AG09319 (cell line): ENCODE measurements around the gene TMEM198.

Source experiments
- DNase-seq: peaks from one replicate; pipeline ENCODE4 v3.0.0-alpha.2; 2010; ENCODE audit warnings: low read depth; ENCODE audit errors: extremely low read depth
- TF ChIP-seq, protein P1 (sequence below): IDR thresholded peaks from 2 replicates; pipeline ENCODE4 v1.5.1; 2011; ENCODE audit warnings: low read depth, mild to moderate bottlenecking, inconsistent platforms, low read length, moderate library complexity

Gene TMEM198

DNA sequence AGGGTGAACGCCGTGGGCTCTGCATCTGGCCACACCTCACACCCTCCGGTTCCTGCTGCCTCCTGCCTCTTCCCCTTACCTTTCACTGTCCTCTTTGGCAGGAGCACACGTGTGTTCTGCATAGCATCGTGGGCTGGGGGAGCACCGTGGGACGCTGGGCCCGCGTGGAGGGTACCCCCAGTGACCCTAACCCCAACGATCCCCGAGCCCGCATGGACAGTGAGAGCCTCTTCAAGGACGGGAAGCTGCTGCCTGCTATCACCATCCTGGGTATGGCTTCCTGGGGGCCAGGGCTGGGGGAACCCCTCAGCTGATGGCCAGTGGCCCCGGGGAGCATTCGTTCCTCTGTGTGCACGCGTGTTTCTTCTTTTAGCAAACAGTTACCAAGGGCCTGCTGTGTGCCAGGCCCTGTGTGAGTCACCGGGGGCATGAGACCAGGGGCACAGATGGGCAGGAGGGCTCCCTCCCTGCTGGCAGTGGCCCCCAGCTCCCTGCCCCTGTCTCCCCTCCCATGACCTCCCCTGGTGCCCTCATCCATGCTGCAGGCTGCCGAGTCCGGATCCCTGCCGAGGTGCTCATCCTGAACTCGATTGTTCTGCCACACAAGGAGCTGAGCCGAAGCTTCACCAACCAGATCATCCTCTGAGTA is 37.6 kb upstream of the TMEM198 start:
- TF ChIP-seq, protein P1, sequence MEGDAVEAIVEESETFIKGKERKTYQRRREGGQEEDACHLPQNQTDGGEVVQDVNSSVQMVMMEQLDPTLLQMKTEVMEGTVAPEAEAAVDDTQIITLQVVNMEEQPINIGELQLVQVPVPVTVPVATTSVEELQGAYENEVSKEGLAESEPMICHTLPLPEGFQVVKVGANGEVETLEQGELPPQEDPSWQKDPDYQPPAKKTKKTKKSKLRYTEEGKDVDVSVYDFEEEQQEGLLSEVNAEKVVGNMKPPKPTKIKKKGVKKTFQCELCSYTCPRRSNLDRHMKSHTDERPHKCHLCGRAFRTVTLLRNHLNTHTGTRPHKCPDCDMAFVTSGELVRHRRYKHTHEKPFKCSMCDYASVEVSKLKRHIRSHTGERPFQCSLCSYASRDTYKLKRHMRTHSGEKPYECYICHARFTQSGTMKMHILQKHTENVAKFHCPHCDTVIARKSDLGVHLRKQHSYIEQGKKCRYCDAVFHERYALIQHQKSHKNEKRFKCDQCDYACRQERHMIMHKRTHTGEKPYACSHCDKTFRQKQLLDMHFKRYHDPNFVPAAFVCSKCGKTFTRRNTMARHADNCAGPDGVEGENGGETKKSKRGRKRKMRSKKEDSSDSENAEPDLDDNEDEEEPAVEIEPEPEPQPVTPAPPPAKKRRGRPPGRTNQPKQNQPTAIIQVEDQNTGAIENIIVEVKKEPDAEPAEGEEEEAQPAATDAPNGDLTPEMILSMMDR, result no peak
- no peak for DNase-seq

DNA sequence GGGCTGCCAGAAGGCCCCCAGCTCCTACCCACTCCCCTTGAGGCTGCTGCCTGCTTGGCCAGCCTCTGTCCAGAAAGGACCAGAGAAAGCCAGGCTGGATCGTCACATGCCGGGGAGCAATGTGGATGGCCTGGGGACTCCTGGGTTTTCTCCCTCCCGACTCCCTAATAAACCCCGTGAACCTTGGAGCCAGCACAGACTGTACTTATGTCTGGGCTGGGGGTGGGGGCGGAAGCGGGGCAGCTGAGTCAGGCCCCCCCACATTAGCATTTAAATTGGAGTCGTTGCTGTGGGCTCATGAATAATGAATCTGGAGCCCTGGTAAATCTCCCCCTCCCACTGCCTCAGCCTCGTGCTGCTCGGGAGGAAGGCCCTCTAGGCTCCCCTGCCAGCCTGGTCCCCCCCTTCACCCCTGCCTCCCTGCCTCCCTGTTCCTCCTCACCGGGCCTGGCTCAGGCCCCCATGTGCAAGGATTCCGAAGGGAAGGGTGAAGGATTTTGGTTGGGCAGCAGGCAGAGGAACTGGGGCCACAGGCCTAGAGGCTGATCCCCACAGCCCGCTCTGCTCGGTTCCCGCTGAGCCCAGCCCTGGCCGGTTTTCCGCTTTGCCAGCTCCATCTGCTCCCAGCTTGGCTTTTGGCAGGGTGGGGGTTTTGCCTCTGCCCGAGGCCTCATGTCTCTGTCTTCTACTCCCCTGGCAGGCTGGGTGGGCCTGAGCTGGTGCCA is 36.9 kb upstream of the TMEM198 start:
- DNase-seq, result no peak
- TF ChIP-seq, protein P1, result no peak

GRCh38 chr2:219507581-219508443 is 36.0 kb upstream of the TMEM198 start:
- TF ChIP-seq, protein P1, result no peak
- no peak for DNase-seq

- TF ChIP-seq, protein P1, result no peak
These were observed 35.4 kb upstream of the TMEM198 start for GRCh38 chr2:219508444-219508734.

DNA sequence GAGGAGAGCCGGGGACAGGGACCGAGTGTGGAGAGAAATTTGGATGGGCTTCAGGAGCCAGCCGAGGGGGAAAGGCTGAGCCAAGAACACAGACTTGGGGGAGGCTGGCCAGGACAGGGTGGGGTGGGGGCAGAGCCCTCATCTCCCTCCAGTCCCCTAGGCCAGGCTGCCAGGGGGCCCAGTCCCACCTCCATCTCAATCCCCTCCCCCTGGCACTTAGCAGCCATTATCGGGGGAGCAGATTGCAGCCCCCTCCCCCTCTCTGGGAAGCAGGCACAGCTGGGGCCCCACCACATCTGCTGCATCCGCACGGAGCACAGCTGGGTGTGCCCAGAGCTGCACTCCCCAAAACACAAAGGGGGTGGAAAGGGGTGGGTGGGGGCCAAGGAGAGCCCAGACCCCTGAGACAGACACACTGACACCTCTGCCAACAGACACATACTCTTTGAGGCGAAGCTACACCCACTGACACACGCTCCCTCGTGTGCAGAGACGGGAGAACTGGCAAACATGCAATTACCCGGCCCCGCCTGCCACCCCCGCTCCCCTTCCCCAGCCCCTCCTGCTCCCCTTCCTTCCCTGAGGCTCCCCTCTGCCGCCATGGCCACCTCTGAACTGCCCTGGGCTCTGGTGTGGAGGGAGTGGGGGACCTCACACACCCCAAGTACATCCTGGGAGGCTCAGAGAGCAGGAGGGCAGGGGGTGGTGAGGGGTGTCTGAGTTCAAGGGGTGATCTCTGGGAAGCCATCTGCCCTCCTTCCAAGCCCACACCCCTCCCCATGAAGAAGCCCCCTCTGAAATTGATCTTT is 34.7 kb upstream of the TMEM198 start:
- TF ChIP-seq, protein P1, result no peak

More at GRCh38 chr2:219508444-219508734, 35.4 kb upstream of the TMEM198 start:
- no peak for DNase-seq

GRCh38 chr2:219509780-219510511 is 33.9 kb upstream of the TMEM198 start:
- no peak for DNase-seq
- TF ChIP-seq, protein P1, result peak; percentile 82

More for the DNA sequence above, 34.7 kb upstream of the TMEM198 start:
- no peak for DNase-seq
